SH-SY5Y (cell line): ENCODE measurements around the gene UBQLN4.

ENCODE experiments used
- GATA2 ChIP-seq: IDR thresholded peaks from 2 replicates; pipeline ENCODE4 v1.6.1; 2011; ENCODE audit warnings: mild to moderate bottlenecking, low read depth, low read length
- GATA3 ChIP-seq: IDR thresholded peaks from 2 replicates; pipeline ENCODE4 v1.6.1; 2011; ENCODE audit warnings: low read depth, mild to moderate bottlenecking, low read length, moderate library complexity

UBQLN4 gene

GRCh38 chr1:156089704-156090103 is 36.1 kb upstream of the UBQLN4 start:
- TF ChIP-seq GATA3 = no peak
- TF ChIP-seq GATA2 = no peak

GRCh38 chr1:156086256-156086662 is 32.7 kb upstream of the UBQLN4 start:
- TF ChIP-seq GATA2 = no peak
- no peak for TF ChIP-seq GATA3

- TF ChIP-seq GATA2 (no peak), GATA3 (no peak)
These were observed 30.5 kb upstream of the UBQLN4 start for GRCh38 chr1:156083800-156084790.

GRCh38 chr1:156082309-156083091 is 28.9 kb upstream of the UBQLN4 start, which contains the start of gene MEX3A:
MEX3A (minus strand) TSS chr1:156082465; CDS start chr1:156081998, 467 bp downstream.
- TF ChIP-seq GATA3 = no peak
- 0 out of 2 replicates have a peak, but pooled peaks have one; percentile 25 for TF ChIP-seq GATA2

- TF ChIP-seq GATA2 (no peak), GATA3 (no peak)
These were observed 28.3 kb upstream of the UBQLN4 start for GRCh38 chr1:156081917-156082308.

GRCh38 chr1:156081180-156081916 is 27.8 kb upstream of the UBQLN4 start:
- TF ChIP-seq GATA3 (no peak), GATA2 (no peak)

- TF ChIP-seq GATA3 (no peak), GATA2 (no peak)
These were observed 27.2 kb upstream of the UBQLN4 start for GRCh38 chr1:156080863-156081179.

- no peak for TF ChIP-seq GATA3
- TF ChIP-seq GATA2 = no peak
These were observed 26.8 kb upstream of the UBQLN4 start for GRCh38 chr1:156080241-156080862.

- no peak for TF ChIP-seq GATA3
- no peak for TF ChIP-seq GATA2
These were observed 26.2 kb upstream of the UBQLN4 start for GRCh38 chr1:156079762-156080161.

GRCh38 chr1:156078728-156079127 is 25.1 kb upstream of the UBQLN4 start:
- TF ChIP-seq GATA3 = no peak
- no peak for TF ChIP-seq GATA2

- no peak for TF ChIP-seq GATA3
- no peak for TF ChIP-seq GATA2
These were observed 23.8 kb upstream of the UBQLN4 start for GRCh38 chr1:156077430-156077760.

- TF ChIP-seq GATA3 (no peak), GATA2 (no peak)
These were observed 23.2 kb upstream of the UBQLN4 start for GRCh38 chr1:156076609-156077429.

GRCh38 chr1:156075775-156076204 is 22.2 kb upstream of the UBQLN4 start:
- no peak for TF ChIP-seq GATA3
- TF ChIP-seq GATA2 = no peak

GRCh38 chr1:156075162-156075561 is 21.6 kb upstream of the UBQLN4 start:
- TF ChIP-seq GATA2 = no peak
- TF ChIP-seq GATA3 = no peak
